NB4 (cell line): ENCODE results near the gene RAET1L.
"Not testable (repeated sequence)": the region's sequence is repeated elsewhere in the genome, so short reads cannot be mapped to it uniquely, and the experiment has no call there.

Experiments used
- DNase-seq: peaks from one replicate; pipeline ENCODE4 v3.0.0; 2010; ENCODE audit warnings: low read depth
- H3K4me3 ChIP-seq: one replicate; pipeline ENCODE4 v1.5.1; 2011; ENCODE audit warnings: mild to moderate bottlenecking, low read depth, low read length, moderate library complexity
- CTCF ChIP-seq: IDR thresholded peaks from one replicate; pipeline ENCODE4 v1.5.1; 2012; ENCODE audit warnings: low read depth, low read length
- MAX ChIP-seq: IDR thresholded peaks from 2 replicates; pipeline ENCODE4 v1.6.1; 2011; ENCODE audit warnings: low read depth, low read length
- MYC ChIP-seq: IDR thresholded peaks from 2 replicates; pipeline ENCODE4 v1.6.1; 2011; ENCODE audit warnings: low read depth, low read length
- POLR2A ChIP-seq: IDR thresholded peaks from 2 replicates; pipeline ENCODE4 v1.6.1; 2011; ENCODE audit warnings: mild to moderate bottlenecking; ENCODE audit not compliant: insufficient read length; ENCODE audit errors: extremely low read depth

RAET1L gene

GRCh38 chr6:149995235-149995750 is 30.0 kb downstream of the RAET1L start:
- no peak for DNase-seq
- TF ChIP-seq CTCF (no peak), MYC (no peak), POLR2A (no peak), MAX (no peak)
- H3K4me3 ChIP-seq, result no peak overlapping the region

GRCh38 chr6:149991838-149992237 is 33.5 kb downstream of the RAET1L start:
- TF ChIP-seq MYC (no peak), CTCF (no peak), MAX (no peak), POLR2A (no peak)
- no peak overlapping the region for H3K4me3 ChIP-seq
- DNase-seq, result no peak

- DNase-seq, H3K4me3 ChIP-seq: not testable (repeated sequence)
These were observed 33.9 kb downstream of the RAET1L start for GRCh38 chr6:149991472-149991795.

- peak; percentile 43 for DNase-seq
- no peak for TF ChIP-seq POLR2A
- TF ChIP-seq MAX, result no peak
- TF ChIP-seq MYC, result no peak
- TF ChIP-seq CTCF, result no peak
- H3K4me3 ChIP-seq, result peak overlapping the region; percentile 28
These were observed 34.5 kb downstream of the RAET1L start for GRCh38 chr6:149990661-149991471.

- TF ChIP-seq CTCF (no peak), MAX (no peak), POLR2A (no peak), MYC (no peak)
- DNase-seq, result no peak
- no peak overlapping the region for H3K4me3 ChIP-seq
These were observed 35.1 kb downstream of the RAET1L start for GRCh38 chr6:149990212-149990660.

GRCh38 chr6:149988550-149989346 is 36.6 kb downstream of the RAET1L start:
- TF ChIP-seq MYC, result no peak
- TF ChIP-seq MAX, result no peak
- TF ChIP-seq POLR2A, result no peak
- TF ChIP-seq CTCF, result no peak
- DNase-seq, result no peak
- H3K4me3 ChIP-seq, result no peak overlapping the region
